ENCODE data around the gene F10. TPM values are rescaled to one million over a fixed set of nuclear protein-coding genes. Genes with fewer than 3 reads are reported as not detected.

The F10 gene
- total and polyA plus RNA-seq, 2 experiments from 2014 or later, result 143 to 148 TPM

GRCh38 chr13:113094410-113094800 is 28.2 kb upstream of the F10 start:
- Histone ChIP-seq H4K20me1 (ENCODE audit: insufficient read depth, poor library complexity, severe bottlenecking) (no peaks in the 10 kb centered on the region), H3K27me3 (no peaks in the 10 kb centered on the region), H3K79me2 (no peaks in the 10 kb centered on the region), H3K4me3 (no peak overlapping the region), H3K4me2 (no peak overlapping the region), H3K36me3 (replicated peaks; ENCODE audit: insufficient read depth, low read depth) (no peaks in the 10 kb centered on the region), H3K27ac (no peak overlapping the region), H2AFZ (no peak overlapping the region), H3K9me2 (replicated peaks; ENCODE audit: insufficient read depth) (no peaks in the 10 kb centered on the region), H3K4me1 (ENCODE audit: insufficient read depth) (peaks cover 5% of the 10 kb centered on the region), H3K9me3 (ENCODE audit: low read depth) (no peaks in the 10 kb centered on the region)
- WGBS (ENCODE audit: low lambda C conversion rate, missing lambda C conversion rate), result 93% methylated on average over 13 of the region's 14 CpGs
- TF ChIP-seq CTCF (IDR thresholded peaks at IDR 0.05; ENCODE audit: poor library complexity) (no peak), EZH2 (IDR thresholded peaks at IDR 0.05; ENCODE audit: borderline replicate concordance) (no peak), EZH2phosphoT487 (IDR thresholded peaks at IDR 0.05; ENCODE audit: low read depth, severe bottlenecking, unreplicated experiment) (no peak)
- no peak for DNase-seq (ENCODE audit: low spot score)

GRCh38 chr13:113095146-113096051 is 27.2 kb upstream of the F10 start:
- no peaks in the 10 kb centered on the region for H3K9me3 ChIP-seq (ENCODE audit: low read depth)
- H3K79me2 ChIP-seq, result no peaks in the 10 kb centered on the region
- H3K4me2 ChIP-seq, result no peak overlapping the region
- no peaks in the 10 kb centered on the region for H3K9me2 ChIP-seq (replicated peaks; ENCODE audit: insufficient read depth)
- no peak for DNase-seq (ENCODE audit: low spot score)
- TF ChIP-seq CTCF (IDR thresholded peaks at IDR 0.05; ENCODE audit: poor library complexity) (no peak), EZH2 (IDR thresholded peaks at IDR 0.05; ENCODE audit: borderline replicate concordance) (no peak), EZH2phosphoT487 (IDR thresholded peaks at IDR 0.05; ENCODE audit: low read depth, severe bottlenecking, unreplicated experiment) (no peak)
- H2AFZ ChIP-seq, result no peak overlapping the region
- H3K4me1 ChIP-seq (ENCODE audit: insufficient read depth), result peaks cover 5% of the 10 kb centered on the region
- WGBS (ENCODE audit: low lambda C conversion rate, missing lambda C conversion rate), result 93% methylated on average over 25 of the region's 25 CpGs
- H4K20me1 ChIP-seq (ENCODE audit: insufficient read depth, poor library complexity, severe bottlenecking), result no peaks in the 10 kb centered on the region
- no peak overlapping the region for H3K4me3 ChIP-seq
- no peaks in the 10 kb centered on the region for H3K27me3 ChIP-seq
- H3K27ac ChIP-seq, result no peak overlapping the region
- no peaks in the 10 kb centered on the region for H3K36me3 ChIP-seq (replicated peaks; ENCODE audit: insufficient read depth, low read depth)

- Histone ChIP-seq H2AFZ (no peak overlapping the region), H3K79me2 (no peaks in the 10 kb centered on the region), H3K27ac (no peak overlapping the region), H3K4me1 (ENCODE audit: insufficient read depth) (peaks cover 5% of the 10 kb centered on the region), H3K36me3 (replicated peaks; ENCODE audit: insufficient read depth, low read depth) (no peaks in the 10 kb centered on the region), H3K27me3 (no peaks in the 10 kb centered on the region), H3K4me3 (no peak overlapping the region), H3K9me3 (ENCODE audit: low read depth) (no peaks in the 10 kb centered on the region), H3K4me2 (no peak overlapping the region), H3K9me2 (replicated peaks; ENCODE audit: insufficient read depth) (no peaks in the 10 kb centered on the region), H4K20me1 (ENCODE audit: insufficient read depth, poor library complexity, severe bottlenecking) (no peaks in the 10 kb centered on the region)
- no peak for TF ChIP-seq EZH2 (IDR thresholded peaks at IDR 0.05; ENCODE audit: borderline replicate concordance)
- TF ChIP-seq CTCF (IDR thresholded peaks at IDR 0.05; ENCODE audit: poor library complexity), result no peak
- TF ChIP-seq EZH2phosphoT487 (IDR thresholded peaks at IDR 0.05; ENCODE audit: low read depth, severe bottlenecking, unreplicated experiment), result no peak
- WGBS (ENCODE audit: low lambda C conversion rate, missing lambda C conversion rate), result 97% methylated on average over 60 of the region's 61 CpGs
- DNase-seq (ENCODE audit: low spot score), result no peak
Measured at GRCh38 chr13:113096052-113096744, 26.4 kb upstream of the F10 start.
